Putamen (tissue), 1 donor: ENCODE data around the gene CAMSAP1.

ENCODE experiments used
- DNase-seq: peaks from one replicate; pipeline ENCODE4 v3.0.0-alpha.2; 2016; ENCODE audit warnings: low spot score

The CAMSAP1 gene

DNA sequence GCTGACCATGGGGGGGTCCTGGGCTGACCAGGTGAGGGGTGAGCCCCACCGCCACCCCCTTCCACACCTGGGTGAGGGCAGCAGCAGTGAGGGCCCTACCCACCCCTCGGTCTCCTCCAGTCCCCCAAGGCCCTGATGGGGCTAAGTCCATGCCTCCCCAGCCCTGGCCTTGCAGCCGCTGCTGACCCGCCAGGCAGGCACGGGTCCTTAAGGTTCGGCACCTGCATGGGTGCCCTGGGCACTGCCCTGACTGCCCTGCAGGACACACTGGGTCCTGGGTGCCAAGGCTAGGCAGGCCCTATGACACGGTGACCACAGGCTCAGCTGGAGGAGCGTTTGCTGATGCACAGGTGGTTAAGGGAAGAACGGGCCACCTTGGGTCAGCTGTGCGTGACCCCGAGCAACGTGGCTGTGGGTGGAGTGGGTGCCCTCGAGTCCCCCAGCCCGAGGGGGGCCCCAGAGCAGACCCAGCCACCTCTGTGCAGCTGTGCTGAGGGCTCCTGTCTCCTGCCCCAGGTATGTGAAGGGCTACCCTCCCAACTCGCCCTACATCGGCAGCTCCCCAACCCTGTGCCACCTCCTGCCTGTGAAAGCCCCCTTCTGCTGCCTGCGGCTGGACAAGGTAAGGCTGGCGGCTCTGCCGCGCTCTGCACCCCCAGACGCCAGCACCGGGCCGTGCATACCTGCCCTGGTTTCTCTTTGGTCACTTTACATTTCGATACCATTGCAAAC, 132.4 kb downstream of the CAMSAP1 start:
- no peak for DNase-seq

DNA sequence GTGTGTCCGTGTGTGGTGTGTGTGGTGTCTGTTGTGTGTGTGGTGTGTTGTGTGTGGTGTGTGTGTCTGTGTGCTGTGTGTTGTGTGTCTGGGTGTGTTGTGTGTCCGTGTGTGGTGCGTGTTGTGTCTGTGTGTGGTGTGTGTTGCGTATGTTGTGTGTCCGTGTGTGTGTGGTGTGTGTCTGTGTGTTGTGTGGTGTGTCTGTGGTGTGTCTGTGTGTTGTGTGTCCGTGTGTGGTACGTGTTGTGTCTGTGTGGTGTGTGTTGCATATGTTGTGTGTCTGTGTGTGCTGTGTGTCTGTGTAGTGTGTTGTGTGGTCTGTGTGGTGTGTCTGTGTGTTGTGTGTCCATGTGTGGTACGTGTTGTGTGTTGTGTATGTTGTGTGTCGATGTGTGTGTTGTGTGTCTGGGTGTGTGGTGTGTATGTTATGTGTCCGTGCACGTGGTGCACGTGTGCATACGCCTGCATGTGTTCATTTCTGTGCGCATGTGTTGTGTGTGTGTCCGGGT, 133.1 kb downstream of the CAMSAP1 start:
- DNase-seq = no peak

DNA sequence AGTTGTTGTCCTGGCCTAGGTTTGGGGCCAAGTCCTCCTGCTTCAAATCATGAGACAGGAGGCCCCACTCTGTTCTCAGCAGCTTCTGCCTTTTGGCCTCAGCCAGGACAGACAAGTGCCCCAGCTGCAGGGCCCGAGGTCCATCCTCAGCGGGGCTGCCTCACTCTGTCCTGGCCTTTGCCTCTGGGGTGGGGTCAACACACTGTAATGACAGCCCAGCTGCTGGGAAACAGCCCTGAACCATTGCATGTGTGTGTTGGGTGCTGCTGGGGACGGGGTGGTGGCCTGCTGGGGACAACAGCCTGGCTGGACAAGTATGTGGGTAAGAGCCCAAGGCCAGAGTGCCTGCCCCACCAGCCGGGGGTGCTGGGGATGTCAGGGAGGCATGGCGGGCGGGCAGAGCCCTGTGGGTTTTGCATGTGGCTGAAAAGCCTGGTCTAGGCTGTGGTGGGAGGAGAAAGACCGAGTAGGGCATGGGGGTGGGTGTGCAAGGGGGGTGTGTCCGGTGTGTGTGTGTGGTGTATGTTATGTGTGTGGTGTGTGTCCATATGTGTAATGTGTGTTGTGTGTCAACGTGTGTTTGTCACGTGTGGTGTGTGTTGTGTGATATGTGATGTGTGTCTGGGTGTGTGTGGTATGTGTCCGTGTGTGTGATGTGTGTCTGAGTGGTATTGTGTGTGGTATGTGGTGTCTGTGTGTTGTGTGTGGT, 133.7 kb downstream of the CAMSAP1 start:
- DNase-seq = no peak

DNA sequence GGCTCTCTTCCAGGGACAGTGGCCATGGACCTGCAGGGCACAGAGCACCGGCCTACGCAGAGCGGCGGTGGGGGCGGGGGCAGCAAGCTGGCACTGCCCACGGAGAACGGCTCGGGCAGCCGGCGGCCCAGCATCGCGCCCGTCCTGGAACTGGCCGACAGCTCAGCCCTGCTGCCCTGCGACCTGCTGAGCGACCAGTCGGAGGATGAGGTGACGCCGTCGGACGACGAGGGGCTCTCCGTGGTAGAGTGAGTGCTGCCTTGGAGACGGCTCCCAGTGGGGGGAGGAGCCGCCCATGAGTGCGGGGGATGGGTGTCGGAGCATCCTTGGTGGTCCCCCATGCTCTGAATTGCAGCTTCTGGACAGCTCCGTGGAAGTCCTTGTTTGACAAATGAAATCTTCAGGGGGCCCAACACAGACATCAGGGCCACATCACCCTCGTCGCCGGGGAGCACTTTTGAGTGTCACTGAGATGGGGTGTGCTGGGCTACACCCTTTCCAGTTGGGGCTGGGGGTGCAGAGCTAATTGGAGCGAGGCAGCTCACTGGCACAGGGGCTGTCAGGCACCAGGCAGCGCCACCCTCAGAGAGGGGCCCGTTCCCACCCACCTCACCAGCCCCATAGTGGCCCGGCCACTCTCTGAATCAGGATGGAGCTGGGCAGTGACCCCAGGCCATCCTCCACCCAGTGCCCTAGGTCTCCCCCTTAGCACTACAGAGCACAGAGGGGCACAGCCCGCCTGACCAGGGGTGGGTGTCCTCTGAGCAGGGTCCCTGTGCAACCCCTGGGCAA, 134.4 kb downstream of the CAMSAP1 start:
- DNase-seq = no peak

DNA sequence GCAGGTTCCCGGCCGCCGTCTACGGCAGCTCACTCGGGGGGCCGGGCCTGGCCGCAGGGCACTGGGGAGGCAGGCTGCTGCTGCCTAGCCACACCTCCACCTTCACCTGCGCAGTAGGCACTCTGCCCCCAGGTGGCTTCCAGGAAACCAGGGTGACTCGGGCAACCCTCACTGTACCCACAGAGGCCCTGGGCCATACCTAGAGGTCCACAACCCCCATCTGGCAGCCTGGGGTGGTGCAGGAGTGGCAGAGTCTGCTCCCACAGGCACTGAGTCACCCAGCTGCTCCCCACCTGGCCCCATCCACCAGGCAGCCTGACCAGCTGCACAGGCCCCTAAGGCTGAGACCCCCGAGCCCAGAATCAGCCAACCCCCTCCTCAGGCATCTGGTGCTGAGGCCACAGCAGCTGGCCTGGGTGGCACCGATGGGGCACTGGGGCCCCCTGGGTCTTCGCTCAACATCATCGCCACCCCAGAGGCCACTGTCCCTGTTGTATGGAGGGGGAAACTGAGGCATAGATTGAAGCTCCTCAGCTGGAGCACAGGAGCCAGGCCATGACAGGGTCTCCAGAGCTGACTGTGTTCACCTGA, 135.2 kb downstream of the CAMSAP1 start:
- DNase-seq = no peak

DNA sequence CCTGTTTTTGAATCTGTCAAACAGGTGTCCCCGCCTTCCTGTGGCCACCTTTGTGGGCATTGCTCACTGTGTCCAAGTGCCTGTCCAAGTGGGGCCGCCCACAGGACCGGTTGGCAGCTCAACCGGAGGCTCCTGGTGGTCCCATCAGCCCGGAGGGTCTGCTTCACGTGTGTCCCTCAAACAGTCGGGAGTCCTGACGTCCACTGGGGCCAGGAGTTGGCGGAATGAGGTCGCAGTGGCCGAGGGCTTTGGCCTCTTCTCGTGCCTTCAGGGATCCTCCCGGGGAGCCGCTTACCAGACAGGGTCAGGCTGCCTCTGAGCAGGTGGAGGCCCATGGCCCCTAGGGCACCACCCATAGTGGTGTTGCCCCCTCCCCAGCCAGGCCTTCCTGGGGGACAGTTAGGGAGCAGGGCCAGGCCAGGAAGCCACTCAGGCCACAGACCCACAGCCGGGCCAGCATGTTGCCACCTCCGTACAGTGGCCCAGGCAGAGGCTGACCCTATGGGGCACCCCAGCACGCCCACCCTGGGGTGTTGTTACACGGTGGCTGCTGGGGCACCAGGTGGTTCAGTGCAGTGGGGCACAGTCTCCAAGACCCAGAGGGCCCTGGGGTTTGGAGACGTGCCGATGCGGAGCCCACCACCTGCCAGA, 135.8 kb downstream of the CAMSAP1 start:
- DNase-seq = no peak

DNA sequence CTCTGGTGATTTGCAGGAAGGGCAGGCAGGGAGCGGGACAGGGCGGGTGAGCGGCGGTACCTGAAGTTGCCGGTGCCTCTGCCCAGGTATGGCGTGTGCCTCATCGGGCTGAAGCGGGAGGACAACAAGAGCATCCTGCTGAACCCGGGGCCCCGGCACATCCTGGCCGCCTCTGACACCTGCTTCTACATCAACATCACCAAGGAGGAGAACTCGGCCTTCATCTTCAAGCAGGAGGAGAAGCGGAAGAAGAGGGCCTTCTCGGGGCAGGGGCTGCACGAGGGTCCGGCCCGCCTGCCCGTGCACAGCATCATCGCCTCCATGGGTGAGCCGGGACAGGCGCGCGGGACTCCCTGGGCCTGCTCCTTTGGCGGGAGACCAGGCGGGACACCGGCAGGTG, 136.6 kb downstream of the CAMSAP1 start:
- no peak for DNase-seq

DNA sequence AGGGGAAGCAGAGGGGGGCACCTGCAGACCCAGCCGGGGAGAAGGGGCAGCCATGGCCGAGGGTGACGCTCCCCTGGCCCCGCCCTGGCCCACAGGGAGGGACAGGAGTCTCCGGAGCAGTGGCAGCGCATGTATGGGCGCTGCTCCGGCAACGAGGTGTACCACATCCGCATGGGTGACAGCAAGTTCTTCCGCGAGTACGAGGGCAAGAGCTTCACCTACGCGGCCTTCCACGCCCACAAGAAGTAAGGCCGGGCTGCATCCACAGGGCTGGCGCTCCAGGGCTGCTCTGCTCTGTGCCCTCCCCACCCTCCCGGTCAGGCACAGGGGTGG, 137.2 kb downstream of the CAMSAP1 start:
- no peak for DNase-seq

DNA sequence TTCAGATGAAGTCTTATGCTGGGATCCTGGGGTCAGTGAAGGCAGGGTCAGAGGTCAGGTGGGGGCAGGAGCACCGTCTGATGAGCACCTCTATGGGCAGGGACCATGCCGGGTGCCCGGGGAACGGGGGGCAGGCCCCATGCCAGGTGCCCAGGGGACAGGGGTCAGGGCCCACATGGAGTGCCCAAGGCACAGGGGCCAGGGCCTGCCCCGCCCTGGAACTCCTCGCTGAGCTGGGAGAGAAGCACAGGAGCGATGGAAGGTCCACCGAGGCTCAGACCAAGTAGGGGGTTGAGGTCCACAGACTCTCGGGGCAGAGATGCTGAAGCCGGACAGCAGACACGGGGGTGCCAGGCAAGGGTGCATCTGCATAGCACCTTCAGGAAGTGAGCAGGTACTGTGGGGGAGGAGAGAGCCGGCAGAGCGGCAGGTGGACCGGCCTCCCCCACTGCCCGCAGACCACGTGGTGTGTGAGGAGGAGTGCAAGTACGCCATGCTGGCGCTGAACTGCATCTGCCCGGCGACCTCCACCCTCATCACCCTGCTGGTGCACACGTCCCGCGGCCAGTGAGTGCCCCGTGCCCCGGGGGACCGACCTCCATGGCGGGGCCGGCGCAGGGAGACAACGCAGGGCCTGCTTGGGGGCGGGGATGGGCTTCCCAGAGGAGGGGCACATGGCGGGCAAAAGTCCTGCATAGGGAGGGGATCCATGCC, 137.7 kb downstream of the CAMSAP1 start:
- no peak for DNase-seq

DNA sequence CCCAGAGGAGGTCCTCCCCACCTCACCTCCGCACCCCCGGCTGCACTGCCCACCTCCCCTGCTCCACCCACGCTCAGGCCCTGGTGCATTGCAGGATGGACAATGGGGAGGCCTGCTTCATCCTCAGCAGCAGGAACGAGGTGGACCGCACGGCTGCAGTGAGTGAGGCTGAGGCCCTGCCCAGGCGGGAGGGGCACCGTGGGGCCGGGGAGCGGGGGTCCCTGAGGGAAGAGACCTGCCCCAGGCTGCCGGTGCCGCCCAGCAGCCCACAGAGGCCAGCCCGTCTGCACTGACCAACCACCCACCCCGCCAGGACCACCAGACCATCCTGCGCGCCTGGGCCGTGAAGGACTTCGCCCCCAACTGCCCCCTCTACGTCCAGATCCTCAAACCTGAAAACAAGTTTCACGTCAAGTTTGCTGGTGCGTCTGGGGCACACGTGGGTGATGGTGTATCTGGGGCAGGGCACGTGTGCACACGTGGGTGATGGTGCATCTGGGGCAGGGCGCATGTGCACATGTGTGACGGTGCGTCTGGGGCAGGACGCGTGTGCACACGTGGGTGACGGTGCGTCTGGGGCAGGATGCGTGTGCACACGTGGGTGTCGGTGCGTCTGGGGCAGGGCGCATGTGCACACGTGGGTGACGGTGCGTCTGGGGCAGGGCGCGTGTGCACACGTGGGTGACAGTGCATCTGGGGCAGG, 138.7 kb downstream of the CAMSAP1 start:
- DNase-seq = no peak

DNA sequence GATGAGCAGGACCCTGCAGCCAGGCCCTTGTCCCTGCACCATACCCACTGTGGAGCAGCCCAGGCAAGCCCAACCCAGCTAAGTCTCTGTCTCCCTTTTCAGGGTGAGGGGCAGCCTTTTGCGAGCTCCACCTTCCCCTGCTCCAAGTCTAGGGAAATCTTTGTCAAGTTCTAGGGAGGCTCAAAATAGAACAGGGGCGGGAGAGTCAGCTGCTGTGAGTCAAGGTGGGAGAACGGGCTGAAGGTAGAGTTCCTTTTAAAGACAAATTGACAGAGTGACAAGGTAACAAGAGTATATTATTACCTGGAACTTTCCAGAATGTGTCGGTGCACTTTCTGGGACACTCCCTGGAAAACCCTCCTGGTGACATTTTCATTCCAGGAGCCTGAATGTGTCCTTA, 140.6 kb downstream of the CAMSAP1 start:
- DNase-seq = peak; percentile 80

DNA sequence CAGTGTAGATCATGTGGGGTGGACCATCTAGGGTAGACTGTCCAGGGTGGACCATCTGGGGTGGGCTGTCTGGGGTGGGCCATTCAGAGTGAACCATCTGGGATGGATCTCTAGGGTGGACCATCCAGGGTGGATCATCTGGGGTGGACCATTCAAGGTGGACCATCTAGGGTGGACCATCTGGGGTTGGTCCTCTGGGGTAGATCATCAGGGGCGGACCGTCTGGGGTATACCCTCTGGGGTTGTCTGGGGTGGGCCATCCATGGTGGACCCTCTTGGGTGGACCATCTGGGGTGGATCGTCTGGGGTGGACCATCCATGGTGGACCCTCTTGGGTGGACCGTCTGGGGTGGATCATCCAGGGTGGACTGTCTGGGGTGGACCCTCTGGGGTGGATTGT, 141.1 kb downstream of the CAMSAP1 start:
- no peak for DNase-seq

DNA sequence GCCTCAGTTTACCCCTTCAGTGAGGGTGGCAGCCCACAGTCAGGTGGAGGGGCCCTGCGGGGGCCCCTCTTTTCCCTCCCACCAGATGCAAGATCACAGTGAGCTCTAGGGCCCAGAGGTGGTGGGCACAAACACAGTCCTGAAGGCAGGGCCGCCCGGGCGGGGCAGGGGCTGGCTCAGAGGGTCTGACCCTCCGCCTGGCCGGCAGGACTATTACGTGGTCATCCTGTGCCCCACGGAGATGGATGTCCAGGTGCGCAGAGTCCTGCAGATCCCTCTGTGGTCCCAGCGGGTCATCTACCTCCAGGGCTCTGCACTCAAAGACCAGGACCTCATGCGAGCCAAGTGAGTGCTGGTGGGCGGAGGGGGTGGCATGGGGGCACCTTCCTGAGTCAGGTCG, 141.9 kb downstream of the CAMSAP1 start:
- no peak for DNase-seq

DNA sequence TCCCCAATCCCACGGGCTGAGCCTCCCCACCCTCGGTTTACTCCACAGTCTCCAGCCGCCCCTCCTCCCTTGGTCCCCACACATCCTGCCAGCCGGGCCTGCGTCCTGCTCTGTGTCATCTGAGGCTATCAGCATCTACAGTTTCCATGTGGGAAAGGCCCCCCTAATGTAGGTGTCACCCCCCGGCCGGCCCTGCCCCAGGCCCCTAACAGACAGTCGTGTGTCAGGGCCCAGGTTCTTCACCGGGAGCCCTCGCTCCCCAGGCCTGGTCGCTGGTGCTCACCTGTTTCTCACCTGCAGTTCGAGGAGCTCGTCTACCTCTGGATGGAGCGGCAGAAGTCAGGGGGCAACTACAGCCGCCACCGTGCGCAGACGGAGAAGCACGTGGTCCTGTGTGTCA, 142.6 kb downstream of the CAMSAP1 start:
- no peak for DNase-seq

DNA sequence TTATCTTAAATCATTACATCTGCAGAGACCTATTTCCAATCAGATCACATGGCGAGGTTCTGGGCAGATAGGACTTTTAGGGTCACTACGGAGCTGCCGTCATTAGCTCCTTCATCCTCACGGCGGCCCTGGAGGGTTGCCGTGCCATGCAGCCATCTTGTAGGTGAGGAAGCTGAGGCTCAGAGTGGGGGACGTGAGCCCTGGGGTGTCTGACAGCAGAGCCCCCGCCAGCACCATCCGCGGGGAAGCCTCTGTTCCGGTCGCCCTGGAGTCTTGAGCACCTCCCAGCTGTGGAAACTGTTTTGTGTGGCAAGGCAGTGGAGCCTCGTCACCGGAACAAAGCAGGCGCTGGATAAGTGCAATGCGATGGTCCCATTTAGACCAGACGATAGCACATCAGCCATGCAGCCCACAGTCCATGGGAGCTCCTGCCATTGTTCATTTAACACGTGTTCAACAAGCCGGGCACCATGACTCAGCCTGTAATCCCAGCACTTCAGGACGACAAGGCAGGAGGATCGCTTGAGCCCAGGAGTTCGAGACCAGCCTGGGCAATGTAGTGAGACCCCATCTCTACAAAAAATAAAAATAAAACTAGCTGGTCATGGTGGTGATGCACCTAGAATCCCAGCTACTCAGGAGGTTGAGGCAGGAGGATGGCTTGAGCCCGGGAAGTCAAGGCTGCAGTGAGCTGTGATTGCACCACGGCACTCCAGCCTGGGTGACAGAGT, 143.5 kb downstream of the CAMSAP1 start:
- no peak for DNase-seq

DNA sequence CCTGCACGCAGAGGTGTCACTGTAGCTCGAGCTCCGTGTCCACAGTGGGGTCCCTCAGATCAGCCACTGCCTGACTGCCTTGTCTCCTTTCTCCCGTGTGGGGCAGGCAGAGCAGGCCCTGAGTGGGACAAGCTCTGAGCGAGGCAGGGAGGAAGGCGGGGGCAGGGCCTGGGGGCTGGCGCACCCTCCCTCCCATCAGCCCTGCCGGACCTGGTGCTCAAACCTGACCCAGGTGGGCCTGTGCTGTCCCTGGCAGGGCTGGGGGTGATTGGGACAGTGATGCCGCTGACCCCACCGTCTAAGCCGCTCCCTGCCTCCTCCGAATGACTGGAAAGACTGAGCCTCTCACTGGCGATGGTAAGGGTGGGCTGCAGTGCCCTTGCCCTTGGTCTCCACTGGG, 144.4 kb downstream of the CAMSAP1 start:
- DNase-seq = no peak

DNA sequence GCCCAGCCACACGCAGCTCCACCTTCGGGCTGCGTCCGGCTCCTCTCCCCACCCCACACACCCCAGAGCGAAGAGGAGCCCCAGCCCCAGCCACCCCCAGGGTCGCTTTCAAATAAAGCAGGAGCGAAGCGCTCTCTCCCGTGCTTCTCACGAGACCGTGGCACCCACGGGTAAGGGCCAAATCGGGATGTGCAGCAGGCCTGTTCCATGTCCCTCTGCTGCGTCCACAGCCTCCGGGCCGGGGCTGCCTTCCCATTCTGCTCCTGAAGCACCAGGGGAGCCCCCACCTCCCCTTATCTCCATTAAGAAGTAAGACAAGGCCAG, 145.5 kb downstream of the CAMSAP1 start:
- no peak for DNase-seq

DNA sequence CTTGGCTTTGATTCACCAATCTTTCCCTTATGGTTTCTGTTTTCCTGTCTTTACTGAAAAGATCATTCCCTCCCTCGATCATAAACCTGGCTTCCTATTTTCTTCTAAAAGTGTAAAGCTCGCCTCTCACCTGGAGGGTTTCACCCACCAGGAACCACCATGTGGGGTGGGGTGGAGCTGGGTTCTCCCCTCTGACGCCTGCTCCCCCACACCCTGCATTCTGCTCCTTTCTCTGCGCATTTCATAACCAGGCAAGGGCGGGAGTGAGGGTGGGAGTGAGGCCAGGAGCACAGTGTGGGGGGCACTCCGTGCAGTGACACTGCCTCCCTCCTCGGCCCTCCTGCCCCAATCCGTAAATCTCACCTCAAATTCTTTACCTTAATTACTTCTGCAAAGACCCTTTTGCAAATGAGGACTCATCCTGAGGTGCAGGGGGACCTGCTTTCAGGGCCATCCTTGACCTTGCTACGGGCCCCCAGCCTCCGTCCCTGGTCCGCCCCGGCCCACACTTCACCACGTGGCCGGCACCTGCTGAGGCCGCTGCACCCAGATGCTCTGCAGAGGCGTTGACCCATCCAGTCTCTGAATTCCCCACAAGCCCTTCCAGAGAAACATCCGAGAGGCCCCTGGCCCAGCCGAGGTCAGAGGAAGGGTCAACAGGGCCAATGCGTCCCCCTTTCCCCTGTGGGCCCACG, 146.0 kb downstream of the CAMSAP1 start:
- peak; percentile 80 for DNase-seq

DNA sequence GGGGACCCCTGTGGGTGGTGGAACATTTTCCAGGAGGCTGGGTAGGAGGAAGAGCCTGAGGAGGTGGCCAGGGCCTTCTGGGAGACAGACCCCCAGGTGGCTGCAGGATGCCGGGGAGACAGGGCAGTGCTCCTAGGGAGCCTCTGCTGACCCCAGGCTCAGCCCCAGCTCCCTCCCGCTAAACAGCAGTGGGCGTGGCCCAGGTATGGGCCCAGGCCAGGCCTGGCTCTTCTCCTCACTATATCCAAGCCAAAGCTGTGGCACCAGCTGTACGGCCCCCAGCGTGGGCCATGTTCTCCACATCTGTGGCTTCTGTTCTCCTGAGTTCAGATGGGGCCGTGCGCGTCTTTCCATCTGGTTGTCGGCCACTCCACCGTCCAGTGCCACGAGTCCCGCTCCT, 146.9 kb downstream of the CAMSAP1 start:
- no peak for DNase-seq
